NB4 (cell line): ENCODE measurements around the gene ENPP1.

ENCODE experiments used
- CTCF ChIP-seq: IDR thresholded peaks from one replicate; pipeline ENCODE4 v1.5.1; 2012; ENCODE audit warnings: low read depth, low read length
- MAX ChIP-seq: IDR thresholded peaks from 2 replicates; pipeline ENCODE4 v1.6.1; 2011; ENCODE audit warnings: low read depth, low read length
- MYC ChIP-seq: IDR thresholded peaks from 2 replicates; pipeline ENCODE4 v1.6.1; 2011; ENCODE audit warnings: low read depth, low read length
- POLR2A ChIP-seq: IDR thresholded peaks from 2 replicates; pipeline ENCODE4 v1.6.1; 2011; ENCODE audit warnings: mild to moderate bottlenecking; ENCODE audit not compliant: insufficient read length; ENCODE audit errors: extremely low read depth

GRCh38 chr6:131758920-131759319, 48.9 kb upstream of the ENPP1 start:
- TF ChIP-seq CTCF, result no peak
- no peak for TF ChIP-seq POLR2A
- TF ChIP-seq MAX, result no peak
- no peak for TF ChIP-seq MYC
